Measurements from ENCODE around the gene HDLBP.

- TF ChIP-seq CTCF (conservative IDR thresholded peaks at IDR 0.05 in 1 of 2, IDR thresholded peaks at IDR 0.05 in 1 of 2; ENCODE audit: extremely low read depth in 1 of 2, insufficient read depth in 1 of 2, low read depth in 1 of 2, low read length in 2 of 2) (no peak), EZH2 (IDR thresholded peaks at IDR 0.05; ENCODE audit: borderline replicate concordance, low read length) (no peak)
These were observed 4.9 kb upstream of the HDLBP start for GRCh38 chr2:241320394-241320793.

Data from mammary epithelial cell (primary cell).